ENCODE results near the gene SRRM3. TPM values are rescaled to one million over a fixed set of nuclear protein-coding genes. Genes with fewer than 3 reads are reported as not detected.

The SRRM3 gene
- total and polyA plus RNA-seq, 9 of the 15 experiments (the other 6 are each of a cell fraction or from before 2014, with no cell fraction given): 0.04 to 0.91 (median 0.46) TPM; not detected in 2

GRCh38 chr7:76166404-76167255, 35.1 kb upstream of the SRRM3 start (continued):
- TF ChIP-seq MXI1 (IDR thresholded peaks at IDR 0.05; ENCODE audit: low read depth, low read length) (no peak), NR0B1 (IDR thresholded peaks at IDR 0.05; ENCODE audit: partially characterized antibody) (no peak), TFAP4 (CRISPR knock-in tag; IDR thresholded peaks at IDR 0.05; ENCODE audit: borderline replicate concordance) (peak; percentile 88; the same call in 1 of the 2 replicates), TARDBP (IDR thresholded peaks at IDR 0.05) (peak; percentile 100), CBX1 (IDR thresholded peaks at IDR 0.05; ENCODE audit: low read depth) (peak; percentile 79), HNRNPK (IDR thresholded peaks at IDR 0.05; ENCODE audit: low read depth, low read length, poor library complexity, severe bottlenecking) (no peak), ZNF511 (CRISPR knock-in tag; IDR thresholded peaks at IDR 0.05) (peak; percentile 89), NR1H2 (CRISPR knock-in tag; IDR thresholded peaks at IDR 0.05) (peak; percentile 80; the same call in 1 of the 2 replicates), HCFC1 (IDR thresholded peaks at IDR 0.05; ENCODE audit: low read depth, low read length) (peak; percentile 65), SREBF2 (CRISPR knock-in tag; IDR thresholded peaks at IDR 0.05) (no peak), ZFP1 (CRISPR knock-in tag; IDR thresholded peaks at IDR 0.05) (no peak), RUNX1 (IDR thresholded peaks at IDR 0.05; ENCODE audit: low read depth) (no peak), SMAD4 (CRISPR knock-in tag; conservative IDR thresholded peaks at IDR 0.05) (0 out of 2 replicates have a peak, but pooled peaks have one; percentile 42), E2F3 (CRISPR knock-in tag; IDR thresholded peaks at IDR 0.05) (no peak), RERE (CRISPR knock-in tag; IDR thresholded peaks at IDR 0.05; ENCODE audit: borderline replicate concordance) (0 out of 2 replicates have a peak, but pooled peaks have one; percentile 44), PCBP2 (IDR thresholded peaks at IDR 0.05; ENCODE audit: low read depth, low read length, poor library complexity, severe bottlenecking) (no peak), ZNF507 (tag; conservative IDR thresholded peaks at IDR 0.05) (no peak)

Measured in K562 (cell line).